GM21381 (cell line): ENCODE measurements around the gene ZFP91.

Experiments used
- ATAC-seq: cut with Tn5 transposase; IDR thresholded peaks from one replicate; pipeline ENCODE4 v1.9.1; 2021; ENCODE audit warnings: mild to moderate bottlenecking, moderate library complexity; ENCODE audit not compliant: unreplicated experiment

The ZFP91 gene

DNA sequence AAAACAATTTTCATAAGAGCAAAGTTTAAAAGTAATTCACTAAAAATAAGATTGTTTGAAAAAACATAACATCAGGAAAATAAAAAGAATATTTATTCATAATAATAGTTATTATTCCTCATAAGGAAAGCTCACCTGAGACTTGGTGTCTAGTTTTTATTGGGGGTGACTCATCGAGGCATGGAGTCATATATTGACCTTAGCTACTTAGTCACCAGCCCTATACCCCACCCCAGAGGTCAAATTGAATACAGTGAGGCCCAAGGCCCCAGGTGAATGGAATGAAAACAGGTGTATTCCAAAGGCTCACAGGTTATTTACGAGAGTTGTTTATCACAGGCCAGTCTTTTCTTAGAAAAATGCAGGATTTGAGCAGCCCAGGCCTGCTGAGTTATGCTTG is 80.5 kb downstream of the ZFP91 start:
- ATAC-seq = no peak

DNA sequence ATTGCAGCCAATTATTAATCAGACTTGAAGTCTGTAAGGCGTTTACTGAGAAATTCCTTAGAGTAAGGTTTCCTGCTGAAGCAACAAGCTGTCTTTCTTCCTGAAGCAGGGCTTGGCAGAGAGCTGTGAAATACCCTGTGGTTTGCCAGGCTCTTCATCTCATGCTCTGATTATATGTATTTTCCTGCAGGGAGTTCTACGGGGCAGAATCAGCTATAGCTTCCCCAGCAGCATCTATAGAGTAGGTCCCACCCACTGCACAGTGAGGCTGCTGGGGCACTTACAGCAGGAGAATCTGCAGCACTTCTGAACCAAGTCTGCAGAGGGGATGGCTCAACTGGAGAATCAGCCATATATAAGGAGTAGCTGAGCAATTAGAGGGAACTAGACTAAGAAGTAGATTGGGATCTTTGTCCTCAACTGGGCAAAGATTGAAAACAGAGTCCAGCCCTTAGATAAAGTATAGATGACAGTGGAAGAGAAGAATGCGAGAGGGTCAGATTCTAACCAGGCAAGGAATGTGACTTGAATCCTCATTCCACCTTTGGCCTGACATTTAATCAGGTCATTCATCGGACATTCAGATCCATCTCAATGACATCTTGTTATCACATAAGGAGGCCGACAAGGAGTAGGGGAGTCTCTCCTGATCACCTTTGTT is 81.2 kb downstream of the ZFP91 start:
- no peak for ATAC-seq
